Measurements from ENCODE around the gene SOCS3. TPM values are rescaled to one million over a fixed set of nuclear protein-coding genes. Genes with fewer than 3 reads are reported as not detected.

Gene SOCS3
- total RNA-seq, 1 donor: 95.2 TPM

GRCh38 chr17:78345791-78346494 is 13.9 kb downstream of the SOCS3 start:
- no peaks in the 10 kb centered on the region for H3K79me2 ChIP-seq (ENCODE audit: insufficient read depth, low read length)
- no peaks in the 10 kb centered on the region for H4K20me1 ChIP-seq (ENCODE audit: insufficient read depth, low read length)
- TF ChIP-seq CTCF (IDR thresholded peaks at IDR 0.05; ENCODE audit: extremely low read depth, low read depth, low read length): no peak
- peaks cover 32% of the 10 kb centered on the region for H3K4me1 ChIP-seq (ENCODE audit: insufficient read depth, low read length)
- DNase-seq (ENCODE audit: insufficient read length, low spot score, missing footprints): peak; percentile 29
- no peaks in the 10 kb centered on the region for H3K36me3 ChIP-seq (ENCODE audit: insufficient read depth, low read length)
- no peak overlapping the region for H3K27ac ChIP-seq (ENCODE audit: low read depth, low read length)
- H3K9me3 ChIP-seq (ENCODE audit: low read depth, low read length): no peaks in the 10 kb centered on the region
- no peaks in the 10 kb centered on the region for H3K27me3 ChIP-seq (ENCODE audit: insufficient read depth, low read length)
- no peak overlapping the region for H2AFZ ChIP-seq (ENCODE audit: low read length)
- H3K4me2 ChIP-seq (ENCODE audit: insufficient read depth, low read length): no peak overlapping the region
- H3K4me3 ChIP-seq (ENCODE audit: insufficient read depth, low read length): no peak overlapping the region

GRCh38 chr17:78345172-78345571 is 14.7 kb downstream of the SOCS3 start:
- peaks cover 28% of the 10 kb centered on the region for H3K4me1 ChIP-seq (ENCODE audit: insufficient read depth, low read length)
- TF ChIP-seq CTCF (IDR thresholded peaks at IDR 0.05; ENCODE audit: extremely low read depth, low read depth, low read length): no peak
- no peak overlapping the region for H2AFZ ChIP-seq (ENCODE audit: low read length)
- no peaks in the 10 kb centered on the region for H4K20me1 ChIP-seq (ENCODE audit: insufficient read depth, low read length)
- H3K4me2 ChIP-seq (ENCODE audit: insufficient read depth, low read length): no peak overlapping the region
- no peak overlapping the region for H3K4me3 ChIP-seq (ENCODE audit: insufficient read depth, low read length)
- H3K27me3 ChIP-seq (ENCODE audit: insufficient read depth, low read length): no peaks in the 10 kb centered on the region
- H3K27ac ChIP-seq (ENCODE audit: low read depth, low read length): no peak overlapping the region
- no peaks in the 10 kb centered on the region for H3K79me2 ChIP-seq (ENCODE audit: insufficient read depth, low read length)
- no peaks in the 10 kb centered on the region for H3K9me3 ChIP-seq (ENCODE audit: low read depth, low read length)
- no peaks in the 10 kb centered on the region for H3K36me3 ChIP-seq (ENCODE audit: insufficient read depth, low read length)
- peak; percentile 87 for DNase-seq (ENCODE audit: insufficient read length, low spot score, missing footprints)

- peak; percentile 35 for DNase-seq (ENCODE audit: insufficient read length, low spot score, missing footprints)
- Histone ChIP-seq H4K20me1 (ENCODE audit: insufficient read depth, low read length) (no peaks in the 10 kb centered on the region), H3K27ac (ENCODE audit: low read depth, low read length) (no peak overlapping the region), H2AFZ (ENCODE audit: low read length) (no peak overlapping the region), H3K36me3 (ENCODE audit: insufficient read depth, low read length) (no peaks in the 10 kb centered on the region), H3K4me2 (ENCODE audit: insufficient read depth, low read length) (no peak overlapping the region), H3K9me3 (ENCODE audit: low read depth, low read length) (no peaks in the 10 kb centered on the region), H3K79me2 (ENCODE audit: insufficient read depth, low read length) (no peaks in the 10 kb centered on the region), H3K27me3 (ENCODE audit: insufficient read depth, low read length) (no peaks in the 10 kb centered on the region), H3K4me3 (ENCODE audit: insufficient read depth, low read length) (no peak overlapping the region), H3K4me1 (ENCODE audit: insufficient read depth, low read length) (peaks cover 26% of the 10 kb centered on the region)
- no peak for TF ChIP-seq CTCF (IDR thresholded peaks at IDR 0.05; ENCODE audit: extremely low read depth, low read depth, low read length)
Measured at GRCh38 chr17:78344666-78345065, 15.2 kb downstream of the SOCS3 start.

GRCh38 chr17:78343543-78344201 is 16.2 kb downstream of the SOCS3 start:
- H3K4me1 ChIP-seq (ENCODE audit: insufficient read depth, low read length): peaks cover 26% of the 10 kb centered on the region
- H3K4me3 ChIP-seq (ENCODE audit: insufficient read depth, low read length): peak overlapping the region; percentile 71
- H3K36me3 ChIP-seq (ENCODE audit: insufficient read depth, low read length): no peaks in the 10 kb centered on the region
- no peak for TF ChIP-seq CTCF (IDR thresholded peaks at IDR 0.05; ENCODE audit: extremely low read depth, low read depth, low read length)
- no peaks in the 10 kb centered on the region for H3K9me3 ChIP-seq (ENCODE audit: low read depth, low read length)
- H3K4me2 ChIP-seq (ENCODE audit: insufficient read depth, low read length): peak overlapping the region; percentile 80
- H3K27ac ChIP-seq (ENCODE audit: low read depth, low read length): peak overlapping the region; percentile 97
- H3K79me2 ChIP-seq (ENCODE audit: insufficient read depth, low read length): no peaks in the 10 kb centered on the region
- peak; percentile 65 for DNase-seq (ENCODE audit: insufficient read length, low spot score, missing footprints)
- peak overlapping the region; percentile 27 for H2AFZ ChIP-seq (ENCODE audit: low read length)
- no peaks in the 10 kb centered on the region for H4K20me1 ChIP-seq (ENCODE audit: insufficient read depth, low read length)
- no peaks in the 10 kb centered on the region for H3K27me3 ChIP-seq (ENCODE audit: insufficient read depth, low read length)
